HG03045 (cell line): ENCODE data around the gene HDAC7.
"Not testable (repeated sequence)": the region's sequence is repeated elsewhere in the genome, so short reads cannot be mapped to it uniquely, and the experiment has no call there.

Experiments used
- ATAC-seq: cut with Tn5 transposase; IDR thresholded peaks from one replicate; pipeline ENCODE4 v1.9.1; 2021; ENCODE audit warnings: mild to moderate bottlenecking, moderate library complexity; ENCODE audit not compliant: unreplicated experiment

HDAC7 gene

DNA sequence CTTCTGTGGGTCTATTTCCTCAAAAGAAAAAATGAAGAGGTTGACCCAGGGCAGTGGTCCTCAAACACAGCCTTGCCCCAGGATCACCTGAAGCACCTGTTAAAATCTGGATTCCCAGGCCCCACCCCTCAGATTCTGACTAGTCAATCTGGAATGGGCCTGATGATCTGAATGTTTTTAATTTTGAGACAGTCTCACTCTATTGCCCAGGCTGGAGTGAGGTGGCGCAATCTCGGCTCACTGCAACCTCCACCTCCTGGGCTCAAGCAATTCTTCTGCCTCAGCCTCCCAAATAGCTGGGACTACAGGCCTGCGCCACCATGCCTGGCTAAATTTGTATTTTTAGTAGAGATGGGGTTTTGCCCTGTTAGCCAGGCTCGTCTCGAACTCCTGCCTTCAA, 4.3 kb downstream of the HDAC7 start:
- ATAC-seq: not testable (repeated sequence)

DNA sequence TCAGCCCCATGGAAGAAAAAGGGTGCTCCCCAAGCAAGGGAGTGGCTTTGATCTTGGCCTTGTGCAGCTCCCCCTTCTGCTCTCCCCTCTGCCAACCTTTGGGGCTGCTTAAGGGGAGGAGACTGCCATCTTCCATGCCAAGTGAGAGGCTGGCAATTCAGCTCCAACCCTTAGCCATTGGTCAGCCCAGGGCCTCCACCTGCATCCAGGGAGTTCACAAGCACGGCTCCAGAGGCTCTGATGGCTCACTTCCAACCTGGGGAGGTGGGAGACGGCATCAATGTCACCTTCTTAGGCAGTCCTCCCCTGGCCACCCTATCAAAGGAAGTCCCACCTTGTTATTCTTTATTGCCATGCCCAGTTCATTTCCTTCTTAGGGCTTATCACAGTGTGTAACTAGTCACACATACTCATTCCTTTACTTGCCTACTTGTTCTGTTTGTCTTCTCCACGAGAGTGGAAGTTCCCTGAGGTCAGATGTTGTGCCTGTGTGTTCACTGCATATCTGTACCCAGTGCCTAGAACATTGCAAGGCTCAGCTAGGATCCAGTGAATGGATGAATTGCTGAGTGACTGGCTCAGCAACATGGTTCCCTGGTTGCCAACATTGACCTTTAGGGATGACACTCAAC, 5.0 kb downstream of the HDAC7 start:
- ATAC-seq: no peak

DNA sequence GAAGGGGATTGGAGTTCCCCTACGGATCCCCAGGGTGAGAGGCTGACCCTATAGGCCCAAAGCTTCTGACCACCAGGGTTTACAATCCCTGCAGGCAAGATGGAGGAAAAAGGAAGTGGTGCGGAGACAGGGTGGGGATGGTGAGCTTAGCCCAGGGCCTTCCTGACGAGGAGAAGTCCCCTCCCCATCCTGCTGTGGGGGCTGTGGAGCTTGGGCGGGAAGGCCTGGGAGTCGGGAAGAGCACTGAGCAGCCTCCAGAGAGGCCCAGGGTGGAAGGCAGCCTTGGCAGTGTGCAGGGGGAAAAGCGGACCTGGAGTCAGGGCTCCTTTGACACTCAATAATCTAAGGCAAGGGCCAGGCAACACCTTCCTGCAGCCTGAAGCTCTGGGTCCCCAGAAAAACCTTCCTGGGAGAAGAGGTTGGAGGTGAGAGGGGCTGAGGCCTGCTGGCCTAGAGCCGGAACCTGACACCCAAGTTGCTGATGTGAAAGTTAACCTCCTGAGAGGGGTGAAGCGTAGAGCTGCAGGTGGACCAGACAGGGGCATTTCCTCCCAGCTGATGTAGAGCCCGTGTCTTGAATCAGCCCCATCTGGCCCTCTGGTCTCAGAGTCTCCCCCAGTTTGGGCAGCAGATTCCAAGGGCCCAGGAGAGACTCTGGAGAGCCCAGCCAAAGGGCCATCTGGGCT, 6.0 kb downstream of the HDAC7 start:
- peak; percentile 35 for ATAC-seq

DNA sequence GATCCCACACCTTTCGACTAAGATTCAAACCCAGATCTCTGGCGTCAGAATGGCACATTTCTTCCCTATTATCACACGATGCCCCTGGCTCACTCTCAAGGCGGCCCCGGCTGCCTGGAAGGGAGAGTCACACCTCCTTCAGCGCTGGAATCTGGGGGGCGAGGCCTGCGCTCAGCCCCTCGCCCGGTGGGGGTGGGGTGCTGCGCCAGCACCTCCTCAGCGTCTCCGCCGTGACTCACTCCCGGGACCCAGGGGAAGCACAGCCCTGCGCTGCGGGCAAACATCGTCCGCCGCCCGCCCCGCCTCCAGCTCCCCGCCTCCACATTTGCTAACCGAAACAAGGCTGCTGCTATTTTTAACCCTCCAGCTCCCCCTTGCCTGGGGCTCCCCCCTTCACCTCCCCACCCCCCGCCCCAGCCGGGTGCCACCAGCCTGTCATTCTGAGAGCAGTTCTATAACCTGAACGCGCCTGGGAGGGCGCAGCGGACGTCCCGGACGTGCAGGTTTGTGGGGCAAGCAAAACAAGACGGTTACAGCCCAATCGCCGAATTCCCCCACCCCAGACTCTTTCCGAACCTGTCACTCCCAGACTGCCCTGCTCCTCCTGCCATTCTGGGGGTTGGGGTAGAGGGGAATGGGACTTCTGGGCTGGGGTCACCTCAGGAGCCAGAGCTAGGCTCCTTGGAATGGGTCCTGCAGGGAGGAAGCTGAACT, 6.7 kb downstream of the HDAC7 start:
- ATAC-seq: peak; percentile 60

DNA sequence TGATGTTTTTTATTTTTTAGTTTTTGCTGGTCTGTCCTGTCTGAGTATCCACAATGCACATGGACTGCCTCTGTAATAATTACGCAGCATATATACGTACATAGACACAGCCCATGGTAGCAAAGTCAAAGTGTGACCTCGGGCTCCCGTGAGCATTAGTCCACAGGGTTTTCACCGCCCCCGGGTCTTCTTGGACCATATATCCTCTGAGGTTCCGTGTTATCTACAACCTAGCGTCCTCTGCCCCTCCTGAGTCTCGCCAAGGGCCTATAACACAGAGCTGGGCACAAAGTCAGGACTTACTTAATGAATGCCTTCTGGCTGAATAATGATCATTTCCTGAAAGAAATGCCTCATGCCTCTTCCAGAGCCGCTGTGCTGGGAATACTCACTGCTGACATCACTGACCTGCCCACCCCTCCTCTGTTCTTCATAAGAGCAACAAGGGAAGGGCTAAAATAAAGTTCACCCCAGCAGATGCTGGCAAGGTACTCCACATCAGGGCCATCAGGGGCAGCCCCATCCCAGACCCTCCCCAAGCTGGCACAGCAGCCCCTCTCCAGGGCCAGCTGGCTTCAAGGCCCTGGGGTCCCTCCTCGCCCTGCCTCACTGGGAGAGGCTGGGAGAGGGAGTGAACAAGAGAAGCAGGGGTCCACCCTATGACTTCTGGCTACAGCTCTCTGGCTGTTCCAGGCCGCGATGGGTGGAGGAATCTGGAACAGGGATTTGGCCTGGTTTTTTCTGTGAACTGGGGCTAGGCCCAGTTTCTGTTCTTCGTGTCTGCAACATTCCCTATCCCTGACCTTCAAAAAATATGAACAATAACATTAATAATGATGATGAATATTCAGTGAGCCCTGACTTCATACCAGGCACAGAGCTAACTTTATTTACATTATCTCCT, 7.9 kb downstream of the HDAC7 start:
- ATAC-seq: no peak

DNA sequence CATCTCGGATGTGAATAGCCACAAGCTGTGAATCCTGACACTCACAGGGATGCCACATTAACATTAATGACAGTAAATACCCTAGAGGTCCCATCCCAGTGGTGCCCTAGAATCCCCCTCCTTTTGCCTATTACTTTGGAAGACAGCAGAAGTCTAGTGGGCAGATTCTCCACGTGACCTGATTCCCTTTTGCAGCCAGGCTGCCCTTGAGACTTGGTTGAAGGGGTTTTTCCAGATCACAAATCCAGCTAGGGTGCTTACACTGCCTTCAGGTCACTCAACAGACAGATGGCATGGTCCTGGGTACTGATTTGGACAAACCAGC, 8.7 kb downstream of the HDAC7 start:
- ATAC-seq: no peak

DNA sequence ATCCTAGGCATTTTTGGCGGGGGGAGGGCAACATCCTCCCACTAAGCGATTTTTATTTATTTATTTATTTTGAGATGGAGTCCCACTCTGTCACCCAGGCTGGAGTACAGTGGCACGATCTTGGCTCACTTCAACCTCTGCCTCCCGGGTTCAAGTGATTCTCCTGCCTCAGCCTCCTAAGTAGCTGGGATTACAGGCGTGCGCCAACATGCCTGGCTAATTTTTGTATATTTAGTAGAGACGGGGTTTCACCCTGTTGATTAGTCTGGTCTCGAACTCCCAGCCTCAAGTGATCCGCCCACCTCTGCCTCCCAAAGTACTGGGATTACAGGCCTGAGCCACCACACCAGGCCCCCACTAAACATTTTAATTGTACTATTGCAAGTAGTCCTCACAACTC, 10.2 kb downstream of the HDAC7 start:
- not testable (repeated sequence) for ATAC-seq

DNA sequence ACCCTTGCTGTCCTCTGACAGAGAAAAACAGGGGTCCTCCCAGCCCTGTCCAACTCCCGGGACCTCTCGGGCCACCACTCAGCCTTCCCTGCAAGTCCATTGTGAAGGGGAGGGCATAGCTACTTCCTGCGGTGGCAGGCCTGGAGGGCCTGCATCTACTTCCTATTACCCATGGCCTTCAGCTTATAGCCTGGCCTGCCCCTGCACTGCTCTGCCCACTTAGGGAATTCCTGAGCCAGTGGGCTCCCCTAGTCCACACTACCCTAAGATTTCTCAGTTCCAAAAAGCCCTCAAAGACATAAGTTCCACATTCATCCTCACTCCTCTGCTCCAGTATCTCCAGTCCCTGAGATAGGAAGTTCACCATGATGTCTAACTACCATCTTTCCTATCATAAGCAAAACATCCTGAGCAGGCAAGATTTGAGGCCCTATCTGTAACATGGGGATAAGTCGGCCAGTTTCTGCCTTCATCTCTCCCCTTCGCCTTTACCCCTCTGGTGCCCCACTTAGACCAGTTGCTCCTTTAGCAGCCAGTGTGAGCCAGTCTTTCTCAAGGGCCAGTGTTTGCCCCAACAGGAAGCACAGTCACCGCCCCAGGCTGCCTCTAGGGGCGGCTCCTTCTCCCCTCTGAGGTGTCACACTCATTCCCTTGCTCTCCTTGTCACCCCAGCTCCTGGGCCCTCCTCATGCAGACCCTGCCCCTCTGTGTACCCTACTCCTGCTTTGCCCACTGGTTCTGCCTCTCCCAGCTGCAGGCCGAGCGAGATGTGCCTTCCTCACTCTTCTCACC, 10.9 kb downstream of the HDAC7 start:
- ATAC-seq: no peak

DNA sequence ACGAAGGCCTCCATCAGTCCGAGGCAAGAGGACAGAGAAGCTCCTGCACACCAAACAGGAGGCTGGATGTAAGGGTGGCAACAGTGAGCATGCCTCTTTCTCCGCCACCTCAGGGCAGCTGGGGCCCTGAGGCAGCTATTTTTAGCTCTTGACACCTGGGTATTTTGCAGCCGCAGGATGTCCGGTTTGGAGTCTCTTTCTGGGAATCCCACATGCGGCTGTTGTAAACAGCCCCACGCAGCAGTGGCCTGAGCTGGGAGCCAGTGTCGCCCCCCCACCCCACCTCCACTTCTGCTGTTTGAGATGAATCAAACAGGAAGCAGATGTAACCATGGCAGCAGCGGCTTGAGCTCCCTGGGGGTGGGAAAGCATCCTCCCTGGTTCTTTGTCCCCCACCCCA, 11.7 kb downstream of the HDAC7 start:
- peak; percentile 38 for ATAC-seq

DNA sequence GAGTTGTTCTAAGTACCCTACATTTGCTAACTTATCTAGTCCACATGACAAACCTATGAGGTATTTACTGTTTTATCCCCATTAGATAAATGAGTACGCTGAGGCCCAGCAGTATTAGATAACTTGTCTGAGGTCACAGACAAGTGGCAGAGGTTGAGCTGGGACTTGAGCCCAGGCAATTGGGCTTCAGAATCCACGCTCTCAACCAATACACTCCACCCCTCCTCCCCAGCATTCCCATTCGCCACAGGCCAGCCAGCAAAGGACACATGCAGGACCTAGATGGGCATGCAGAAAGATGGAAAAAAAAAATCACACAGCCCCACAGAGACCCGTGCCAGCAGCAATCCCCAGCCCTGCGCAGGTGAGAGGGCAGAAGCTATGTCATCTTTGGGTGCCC, 12.4 kb downstream of the HDAC7 start:
- no peak for ATAC-seq

DNA sequence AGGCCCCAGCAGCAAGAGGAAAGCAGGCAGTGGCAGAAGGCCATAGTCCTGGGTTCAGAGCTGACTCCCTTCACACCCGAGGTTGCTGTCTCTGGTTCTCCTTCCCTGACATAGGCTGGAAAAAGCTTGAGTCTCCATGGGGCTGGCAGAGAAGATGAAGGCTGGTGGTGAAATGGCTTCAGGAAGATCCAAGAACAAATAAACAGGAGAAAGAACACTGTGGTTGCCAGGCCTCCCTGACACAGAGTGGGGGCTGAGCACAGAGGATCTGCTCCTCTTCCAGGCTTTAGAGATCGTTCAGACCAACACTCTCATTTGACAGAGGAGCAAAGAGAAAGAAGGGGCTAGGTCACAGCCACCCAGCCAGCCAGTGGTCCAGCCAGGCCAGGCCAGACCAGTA, 14.3 kb downstream of the HDAC7 start:
- ATAC-seq: no peak

DNA sequence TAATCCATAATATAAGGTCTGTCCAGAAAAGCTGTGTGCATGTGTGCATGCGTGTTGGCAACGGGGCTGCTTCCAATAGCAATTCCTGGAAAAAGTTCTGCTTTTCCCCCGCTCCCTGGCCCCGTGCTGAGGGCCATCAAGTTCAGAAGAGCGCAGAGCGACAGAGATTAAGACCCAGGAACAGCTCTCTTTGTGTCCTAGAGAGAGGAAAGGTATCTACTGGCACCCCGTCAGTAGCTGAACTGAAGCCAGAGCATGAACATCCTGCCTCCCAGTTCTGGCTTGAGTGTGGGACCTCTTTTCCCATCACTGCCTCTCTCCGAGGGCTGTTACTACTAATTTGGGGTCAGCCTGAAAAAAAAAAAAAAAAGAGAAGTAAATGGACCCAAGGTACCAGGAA, 15.5 kb downstream of the HDAC7 start:
- ATAC-seq: no peak

DNA sequence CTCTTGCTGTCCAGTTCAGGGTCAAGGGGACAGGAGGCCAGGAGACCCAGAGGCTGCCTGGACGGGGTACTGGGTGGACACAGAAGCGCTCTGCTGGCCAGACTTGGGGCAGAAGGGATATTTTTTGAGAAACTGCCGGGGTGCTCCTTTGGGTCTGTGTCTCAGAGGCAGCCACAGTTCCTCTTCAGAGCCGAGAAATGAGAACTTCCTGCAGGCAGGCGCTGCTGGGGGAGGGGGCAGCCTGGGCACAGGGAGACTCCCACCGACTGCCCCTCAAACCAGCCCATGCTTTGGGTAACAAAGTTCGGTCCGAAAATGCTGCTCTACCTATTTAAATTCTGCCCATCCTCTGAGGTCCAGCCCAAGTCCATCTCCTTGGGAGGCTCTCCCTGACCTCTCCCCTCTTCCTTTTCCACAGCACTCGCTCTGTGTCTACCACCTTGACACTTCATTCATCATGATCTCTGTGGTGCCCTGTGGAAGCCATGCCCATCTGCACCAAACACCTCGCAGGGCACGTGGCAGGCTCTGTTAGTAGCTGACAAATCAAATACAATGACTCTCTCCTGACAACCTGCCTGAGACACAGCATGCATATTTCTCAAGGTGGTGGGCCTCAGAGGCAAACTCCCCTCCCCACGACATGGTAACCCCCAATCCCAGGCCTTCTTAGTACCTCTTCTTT, 16.4 kb downstream of the HDAC7 start:
- ATAC-seq: no peak

DNA sequence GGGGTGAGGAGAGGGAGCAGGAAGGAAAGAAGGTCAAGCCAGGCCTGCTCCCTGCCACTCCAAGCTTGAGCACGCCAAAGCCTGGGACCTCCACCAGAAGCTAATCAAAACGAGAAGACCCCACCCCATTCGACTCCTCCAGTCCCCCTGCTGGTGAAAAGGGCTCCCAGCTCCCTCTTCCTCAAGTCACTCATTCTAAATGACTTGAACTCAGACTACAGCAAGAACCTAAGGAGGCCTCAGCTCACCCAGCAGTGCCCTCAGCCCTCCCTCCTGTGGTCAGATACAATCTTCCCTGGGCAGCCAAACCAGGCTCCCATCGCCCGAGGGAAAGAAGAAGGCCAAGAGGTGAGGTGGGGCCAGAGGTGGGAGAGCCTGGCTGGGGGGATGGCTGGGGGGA, 17.4 kb downstream of the HDAC7 start:
- ATAC-seq: no peak

DNA sequence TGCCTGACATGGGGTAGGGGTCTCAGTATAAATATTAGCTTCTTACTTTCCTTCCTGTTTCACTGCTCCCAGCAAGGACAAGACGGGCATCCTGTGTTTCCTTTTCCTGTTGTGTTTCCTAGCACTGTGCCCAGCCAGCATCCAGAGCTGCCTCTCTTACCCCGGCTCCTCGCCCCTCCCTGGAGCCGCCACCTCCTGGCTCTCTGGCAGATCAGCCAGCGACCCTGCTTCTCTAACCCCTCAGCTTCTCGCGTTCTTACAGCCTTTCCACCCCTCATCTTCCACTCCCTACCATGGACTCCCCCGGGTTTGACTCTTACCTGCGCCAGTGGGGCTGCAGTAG, 17.8 kb downstream of the HDAC7 start:
- ATAC-seq: no peak

DNA sequence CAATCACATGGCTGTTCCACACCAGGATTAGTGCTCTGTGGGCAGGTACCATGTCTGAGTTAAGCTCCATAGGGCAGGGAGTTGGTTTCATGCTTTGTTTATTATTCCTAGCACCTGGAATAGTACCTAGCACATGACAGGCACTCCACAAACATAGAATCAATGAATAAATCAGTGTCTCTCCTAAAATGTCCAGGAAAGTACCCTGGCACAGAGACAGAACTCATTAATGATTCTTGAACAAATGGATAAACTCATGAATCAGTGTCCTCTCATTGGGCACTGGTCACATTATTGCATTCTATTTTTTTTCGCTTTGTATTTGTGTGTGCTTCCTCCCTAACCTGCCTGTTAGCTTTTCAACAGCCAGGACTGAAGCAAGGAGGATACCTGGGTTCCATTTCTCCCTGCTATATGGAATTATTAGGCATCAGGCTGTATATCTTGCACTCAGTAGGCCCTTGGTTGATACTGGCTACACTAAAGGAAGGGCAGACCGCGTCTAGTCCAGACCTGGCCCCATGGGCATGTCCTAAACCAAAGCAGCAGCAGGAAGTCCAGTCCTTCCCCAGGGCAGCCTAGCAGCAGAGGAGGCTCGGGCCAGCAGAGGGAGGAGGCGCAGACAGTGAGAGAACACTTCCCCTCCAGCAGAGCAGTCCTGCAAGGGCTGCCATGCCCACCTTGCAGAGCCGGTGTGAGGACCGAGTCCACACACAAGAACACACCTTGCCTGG, 18.4 kb downstream of the HDAC7 start:
- no peak for ATAC-seq

DNA sequence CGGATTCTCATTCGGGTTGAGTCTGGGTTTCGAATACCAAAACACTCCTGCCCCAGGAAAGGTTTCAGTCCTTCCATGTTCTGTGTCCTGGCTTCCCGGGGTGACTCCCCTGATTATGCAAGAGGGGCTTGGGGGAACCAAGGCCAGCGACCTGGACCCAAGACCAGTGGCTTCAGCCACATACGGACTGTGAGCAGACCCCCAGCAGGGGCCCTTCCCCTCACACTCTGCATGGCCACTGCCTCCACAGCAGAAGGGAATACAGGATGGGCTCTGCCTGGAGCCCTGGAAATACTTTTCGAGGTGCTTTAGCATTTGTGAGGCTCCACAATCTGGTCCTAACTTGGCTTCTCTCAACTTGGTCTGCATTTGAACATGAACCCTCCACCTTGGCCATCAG, 19.1 kb downstream of the HDAC7 start:
- ATAC-seq: no peak

DNA sequence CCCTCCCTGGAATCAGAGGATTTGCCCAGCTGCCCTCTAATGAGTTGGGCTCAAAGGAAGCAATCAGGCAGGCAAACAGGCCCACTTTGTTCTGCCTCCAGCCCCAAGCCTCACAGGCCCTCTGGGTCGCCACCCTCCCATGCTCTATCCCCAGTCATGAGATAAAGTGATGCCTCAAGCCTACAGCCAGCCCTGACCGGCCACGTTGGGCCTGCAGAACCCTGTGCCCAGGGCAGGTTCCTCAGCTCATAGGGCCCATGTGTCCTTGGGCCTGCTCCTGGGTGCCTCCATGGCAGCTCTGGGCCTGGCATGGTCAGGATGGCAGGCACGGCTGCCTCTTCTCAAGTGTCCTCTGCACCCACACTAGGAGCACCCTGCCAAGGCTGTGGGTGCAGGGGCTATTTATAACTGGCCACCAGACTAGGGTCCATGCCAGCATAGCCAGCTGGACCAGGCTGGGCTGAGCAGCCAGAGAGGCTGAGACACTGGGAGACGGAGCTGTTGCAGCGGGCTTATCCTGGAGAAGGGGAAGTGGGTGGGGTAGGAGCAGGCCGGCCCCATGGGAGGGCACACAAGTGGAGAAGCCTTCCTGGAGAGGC, 20.2 kb downstream of the HDAC7 start:
- no peak for ATAC-seq

DNA sequence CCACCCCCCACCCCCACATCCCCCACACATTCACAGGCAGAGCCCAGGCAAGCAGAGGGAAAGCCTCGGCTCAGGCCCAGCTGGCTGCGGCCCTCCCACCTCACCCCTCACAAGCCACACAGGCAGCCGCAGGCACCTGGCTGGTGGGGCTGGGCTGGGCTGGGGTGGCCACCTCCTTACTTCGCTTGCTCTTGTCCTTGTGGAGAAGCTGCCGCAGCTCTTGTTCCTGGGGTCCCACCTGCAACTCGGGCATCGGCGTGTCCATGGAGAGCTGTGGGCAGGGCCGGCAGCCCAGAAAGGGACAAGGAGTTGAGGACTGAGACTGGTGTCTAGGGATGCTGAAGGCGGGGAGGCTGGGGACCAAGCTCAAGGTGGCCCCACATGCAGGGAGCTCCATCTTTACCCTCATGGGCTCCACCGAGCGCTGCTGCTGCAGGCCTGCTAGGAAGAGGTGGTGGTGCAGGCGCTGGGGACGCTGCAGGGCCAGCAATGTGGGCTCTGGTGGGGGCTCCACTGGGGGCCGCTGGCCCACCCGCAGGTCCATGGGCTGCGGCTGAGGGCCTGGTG, 21.2 kb downstream of the HDAC7 start:
- no peak for ATAC-seq
